GM19099 (cell line): ENCODE data around the gene PRKAR1B.
A peak's percentile ranks its signal among the peaks of the same experiment; 100 is the strongest.

Experiments
- POLR2A ChIP-seq: IDR thresholded peaks from 3 replicates; pipeline ENCODE4 v1.6.1; 2011; ENCODE audit warnings: low read depth; ENCODE audit not compliant: insufficient read length; ENCODE audit errors: extremely low read depth

The PRKAR1B gene

DNA sequence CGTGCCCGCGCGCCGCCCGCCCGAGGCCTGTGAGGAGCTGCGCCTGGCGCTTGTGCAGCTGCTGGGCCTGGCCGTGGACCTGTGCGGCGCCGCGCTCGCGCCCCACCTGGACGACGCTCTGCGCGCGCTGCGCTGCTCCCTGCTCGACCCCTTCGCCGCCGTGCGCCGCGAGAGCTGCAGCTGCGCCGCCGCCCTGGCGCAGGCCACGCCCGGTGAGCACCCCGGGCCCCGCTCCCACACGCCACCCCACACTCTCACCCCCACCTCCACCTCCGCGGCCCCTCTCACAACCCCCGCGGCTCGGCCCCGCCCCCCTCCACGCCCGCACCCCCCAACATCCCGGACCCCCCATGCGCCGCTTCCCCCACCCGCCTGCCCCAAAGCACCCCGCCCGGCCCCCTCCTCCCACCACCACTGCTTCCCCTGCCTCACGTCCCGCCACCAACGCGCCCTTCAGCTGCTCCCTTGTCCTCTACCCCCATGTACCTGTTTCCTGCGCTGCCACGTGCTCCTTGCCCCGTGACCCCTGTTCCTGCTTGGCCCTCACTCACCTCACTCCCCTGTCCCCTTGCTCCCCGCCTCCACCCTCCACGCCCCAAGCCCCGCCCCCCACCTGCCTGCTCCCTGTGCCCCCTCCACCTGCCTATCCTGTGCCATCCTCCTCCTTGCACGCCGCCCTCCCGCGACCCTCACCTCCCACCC lies at the start of gene PRKAR1B:
Gene PRKAR1B (minus strand): TSS at position 178 of the 702 bp plus-strand sequence. CDS start 15,776 bp downstream, outside the sequence.
- peak; percentile 14 for TF ChIP-seq POLR2A

- no peak for TF ChIP-seq POLR2A
Measured at GRCh38 chr7:776381-776780, 49.3 kb upstream of the PRKAR1B start.

DNA sequence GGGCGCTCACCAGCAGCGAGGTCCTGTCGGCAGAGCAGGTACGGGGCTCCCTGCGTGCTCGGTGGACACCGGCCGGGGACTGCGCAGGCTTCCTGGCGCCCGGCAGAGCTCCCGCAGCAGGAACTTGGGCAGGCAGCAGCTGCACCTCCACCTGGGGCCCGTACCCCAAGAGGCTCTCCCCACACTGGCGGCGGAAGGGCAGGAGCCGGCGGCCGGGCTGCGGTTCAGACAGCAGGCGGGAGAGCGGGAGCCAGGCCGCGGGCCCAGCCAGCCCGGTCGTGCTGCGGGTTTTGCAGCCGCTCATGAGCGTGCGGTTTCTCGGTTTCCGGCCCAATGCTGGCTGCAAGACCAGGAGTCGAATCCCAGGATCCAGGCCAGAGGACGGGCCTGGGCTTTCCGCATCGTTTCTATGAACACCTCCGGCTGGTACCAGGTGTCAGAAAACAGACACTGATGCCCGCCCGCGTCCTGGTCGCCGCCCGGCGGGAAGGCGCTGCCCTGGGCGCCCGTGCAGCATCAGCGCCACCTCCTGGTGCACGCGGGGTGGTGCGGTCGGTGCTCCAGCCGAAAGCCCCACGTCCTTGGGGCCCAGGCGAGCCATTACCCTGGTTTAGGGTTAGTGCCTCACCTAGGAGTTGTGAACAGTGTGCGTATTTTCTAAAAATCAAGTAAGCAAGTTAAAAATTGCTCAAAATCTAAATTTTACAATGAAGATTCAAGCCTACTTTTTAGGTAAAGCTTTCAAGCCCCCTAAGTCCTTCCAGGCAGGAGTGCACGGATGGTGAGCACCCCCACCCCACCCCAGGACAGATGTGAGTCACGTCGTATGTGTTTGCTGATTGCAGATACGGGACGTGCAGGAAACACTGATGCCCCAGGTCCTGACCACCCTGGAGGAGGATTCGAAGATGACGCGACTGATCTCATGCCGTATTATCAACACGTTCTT lies 47.4 kb upstream of the PRKAR1B start:
- no peak for TF ChIP-seq POLR2A

- no peak for TF ChIP-seq POLR2A
Measured at GRCh38 chr7:773622-773915, 46.5 kb upstream of the PRKAR1B start.

DNA sequence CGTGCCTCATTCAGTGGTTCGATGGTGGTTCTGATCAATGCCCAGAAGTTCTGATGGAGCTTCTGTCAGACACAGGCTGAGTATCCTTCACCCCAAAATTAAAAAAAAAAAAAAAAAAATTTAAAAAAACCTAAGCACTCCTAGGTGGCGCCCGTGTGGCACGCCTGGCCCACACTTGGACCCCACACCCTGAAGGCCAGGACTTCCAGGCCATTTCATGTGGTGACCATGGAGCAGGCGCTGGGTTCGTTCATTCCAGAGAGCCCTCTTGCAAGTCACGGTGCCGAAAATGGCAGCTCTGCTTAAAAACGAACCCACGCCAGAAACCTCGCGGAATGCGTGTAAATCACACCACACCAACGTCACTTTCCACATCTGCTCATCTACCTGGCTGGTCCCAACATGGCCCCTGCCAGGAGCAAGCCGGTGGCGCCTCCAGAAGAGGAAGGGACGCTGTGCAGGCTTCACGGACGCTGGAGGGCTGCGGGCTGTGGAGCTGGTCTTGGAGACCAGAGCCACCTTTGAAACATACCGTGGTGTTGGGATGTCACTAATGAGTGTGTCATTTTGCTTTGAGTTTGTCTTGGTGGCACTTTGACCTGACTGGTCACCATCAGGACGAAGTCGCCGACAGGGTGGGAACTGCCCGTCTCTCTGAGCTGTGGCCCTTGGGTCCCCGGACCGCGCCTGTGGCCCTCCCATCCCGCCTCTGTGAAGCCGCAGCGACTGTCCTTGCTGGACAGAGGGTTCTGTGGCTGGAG lies 46.0 kb upstream of the PRKAR1B start:
- no peak for TF ChIP-seq POLR2A

DNA sequence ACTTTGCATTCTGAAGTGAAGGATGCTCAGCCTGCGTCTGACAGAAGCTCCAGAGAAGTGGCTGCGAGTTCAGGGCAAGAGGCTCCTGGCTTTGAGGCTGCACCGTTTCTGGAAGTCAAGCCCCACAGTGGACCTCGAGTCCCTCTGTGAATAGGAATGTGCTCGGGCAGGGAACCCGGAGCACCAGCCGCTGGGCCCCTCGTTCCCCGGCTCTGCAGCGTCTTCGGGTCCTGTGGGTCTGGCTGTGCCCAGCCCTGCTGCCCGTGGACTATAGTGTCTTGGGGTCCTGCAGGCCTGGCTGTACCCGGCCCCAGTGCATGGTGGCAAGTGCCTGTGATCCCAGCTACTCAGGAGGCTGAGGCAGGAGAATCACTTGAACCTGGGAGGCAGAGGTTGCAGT lies 45.3 kb upstream of the PRKAR1B start:
- no peak for TF ChIP-seq POLR2A

- TF ChIP-seq POLR2A = no peak
Measured at GRCh38 chr7:772005-772294, 44.9 kb upstream of the PRKAR1B start.

- no peak for TF ChIP-seq POLR2A
Measured at GRCh38 chr7:771234-772004, 44.3 kb upstream of the PRKAR1B start.

- no peak for TF ChIP-seq POLR2A
Measured at GRCh38 chr7:770741-771166, 43.7 kb upstream of the PRKAR1B start.

DNA sequence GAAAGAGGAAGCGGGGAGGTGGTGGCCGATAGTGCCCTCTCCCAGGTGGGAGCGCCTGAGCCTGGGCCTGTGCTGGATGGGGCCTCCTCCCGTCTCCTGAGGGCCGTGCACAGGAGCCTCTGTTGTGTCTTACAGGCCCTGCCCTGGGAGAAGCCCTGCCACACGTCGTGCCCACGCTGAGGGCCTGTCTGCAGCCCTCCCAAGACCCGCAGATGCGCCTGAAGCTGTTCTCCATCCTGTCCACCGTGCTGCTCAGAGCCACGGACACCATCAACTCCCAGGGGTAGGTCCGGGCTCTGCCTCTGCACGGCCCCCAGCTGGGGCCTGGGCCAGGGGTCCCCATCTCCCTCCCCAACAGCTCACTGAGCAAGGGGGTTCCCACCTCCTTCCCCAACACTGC lies 43.3 kb upstream of the PRKAR1B start:
- no peak for TF ChIP-seq POLR2A

GRCh38 chr7:768881-769504 lies 41.9 kb upstream of the PRKAR1B start:
- no peak for TF ChIP-seq POLR2A

GRCh38 chr7:767941-768731 lies 41.1 kb upstream of the PRKAR1B start:
- peak; percentile 3 for TF ChIP-seq POLR2A

DNA sequence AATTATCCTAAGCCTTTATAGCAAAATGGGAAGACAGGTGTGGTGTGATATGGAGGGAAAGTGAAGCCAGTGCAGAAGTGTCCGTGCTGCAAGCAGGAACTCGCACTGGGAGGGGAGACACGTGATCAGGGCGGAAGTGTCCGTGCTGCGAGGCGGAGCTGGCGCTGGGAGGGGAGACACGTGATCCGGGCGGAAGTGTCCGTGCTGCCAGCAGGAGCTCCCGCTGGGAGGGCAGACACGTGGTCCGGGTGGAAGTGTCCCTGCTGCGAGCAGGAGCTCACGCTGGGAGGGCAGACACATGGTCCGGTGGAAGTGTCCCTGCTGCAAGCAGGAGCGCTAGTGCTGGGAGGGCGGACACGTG lies 40.5 kb upstream of the PRKAR1B start:
- peak; percentile 44 for TF ChIP-seq POLR2A

DNA sequence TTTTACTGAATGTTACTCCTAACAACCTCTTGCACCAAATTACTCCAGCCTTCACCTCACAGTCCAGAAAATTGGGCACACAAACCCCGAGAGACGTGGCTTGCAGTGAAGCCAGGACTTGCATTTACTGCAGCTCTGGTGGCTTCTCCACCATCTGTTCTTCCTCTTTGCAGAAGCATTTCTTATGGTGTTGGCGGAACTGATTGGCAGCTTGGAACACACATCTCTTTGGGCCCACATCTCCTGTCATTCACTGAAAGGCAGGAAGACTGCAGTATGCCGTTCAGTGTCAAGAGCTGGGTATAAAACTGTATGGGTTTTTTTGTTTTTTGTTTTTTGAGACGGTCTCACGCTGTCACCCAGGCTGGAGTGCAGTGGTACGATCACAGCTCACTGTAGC lies 38.3 kb upstream of the PRKAR1B start:
- TF ChIP-seq POLR2A = no peak
